ENCODE results near the gene GRID1.

DNA sequence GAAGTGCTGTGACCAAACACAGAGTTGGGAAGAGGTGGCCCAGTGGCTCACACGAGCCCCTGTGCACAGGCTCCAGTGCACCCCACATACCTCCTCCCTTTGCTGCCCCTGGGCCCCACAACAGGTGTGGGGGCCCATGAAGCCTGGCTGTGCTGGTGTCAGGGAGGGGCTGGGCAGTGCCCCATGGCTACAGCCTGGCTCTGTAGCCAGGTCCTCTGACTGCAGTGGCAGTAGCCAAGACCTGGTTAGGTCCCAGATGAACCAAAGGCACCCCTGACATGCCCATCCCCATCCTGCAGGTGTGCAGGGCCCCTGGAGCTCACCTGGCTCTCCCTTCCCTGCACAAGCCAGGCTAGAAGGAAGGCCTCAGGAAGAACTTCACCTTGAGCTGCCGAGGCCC lies 176.3 kb downstream of the GRID1 start:
- TF ChIP-seq, protein P1, sequence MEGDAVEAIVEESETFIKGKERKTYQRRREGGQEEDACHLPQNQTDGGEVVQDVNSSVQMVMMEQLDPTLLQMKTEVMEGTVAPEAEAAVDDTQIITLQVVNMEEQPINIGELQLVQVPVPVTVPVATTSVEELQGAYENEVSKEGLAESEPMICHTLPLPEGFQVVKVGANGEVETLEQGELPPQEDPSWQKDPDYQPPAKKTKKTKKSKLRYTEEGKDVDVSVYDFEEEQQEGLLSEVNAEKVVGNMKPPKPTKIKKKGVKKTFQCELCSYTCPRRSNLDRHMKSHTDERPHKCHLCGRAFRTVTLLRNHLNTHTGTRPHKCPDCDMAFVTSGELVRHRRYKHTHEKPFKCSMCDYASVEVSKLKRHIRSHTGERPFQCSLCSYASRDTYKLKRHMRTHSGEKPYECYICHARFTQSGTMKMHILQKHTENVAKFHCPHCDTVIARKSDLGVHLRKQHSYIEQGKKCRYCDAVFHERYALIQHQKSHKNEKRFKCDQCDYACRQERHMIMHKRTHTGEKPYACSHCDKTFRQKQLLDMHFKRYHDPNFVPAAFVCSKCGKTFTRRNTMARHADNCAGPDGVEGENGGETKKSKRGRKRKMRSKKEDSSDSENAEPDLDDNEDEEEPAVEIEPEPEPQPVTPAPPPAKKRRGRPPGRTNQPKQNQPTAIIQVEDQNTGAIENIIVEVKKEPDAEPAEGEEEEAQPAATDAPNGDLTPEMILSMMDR (IDR thresholded peaks at IDR 0.05) = no peak
- no peak for TF ChIP-seq ZFX (IDR thresholded peaks at IDR 0.05; ENCODE audit: borderline replicate concordance)

Data from 22Rv1 (cell line).